Measurements from ENCODE around the gene GPR45. TPM values are rescaled to one million over a fixed set of nuclear protein-coding genes. Genes with fewer than 3 reads are reported as not detected.

GPR45 gene
- total RNA-seq, 1 donor from 2014 or later: not detected

DNA sequence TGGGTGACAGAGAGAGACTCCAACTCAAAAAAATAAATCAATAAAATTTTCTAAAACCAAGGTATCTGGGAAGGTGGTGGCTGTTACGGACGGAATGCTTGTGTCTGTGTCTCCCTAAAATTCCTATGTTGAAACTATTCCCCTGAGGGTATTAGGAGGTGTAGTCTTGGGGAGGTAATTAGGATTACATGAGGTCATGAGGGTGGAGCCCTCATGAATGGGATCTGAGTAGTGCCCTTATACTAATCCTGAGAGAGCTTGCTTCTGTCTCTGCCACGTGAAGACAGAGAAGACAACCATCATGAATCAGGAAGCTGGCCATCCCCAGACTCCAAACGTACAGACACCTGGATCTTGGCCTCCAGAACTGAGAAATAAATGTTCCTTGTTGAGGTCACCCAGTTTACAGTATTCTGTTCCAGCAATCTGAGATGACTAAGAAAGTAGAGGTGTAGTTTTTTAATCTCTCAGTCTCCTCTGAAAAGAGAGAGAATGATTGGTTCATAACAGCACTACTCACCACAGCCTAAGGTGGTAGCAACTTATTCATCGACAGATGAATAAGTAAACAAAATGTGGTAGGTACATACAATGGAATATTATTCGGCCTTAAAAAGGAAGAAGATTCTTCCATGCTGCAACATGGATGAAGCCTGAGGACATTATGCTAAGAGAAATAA is 49.6 kb downstream of the GPR45 start:
- Mint-ChIP-seq H3K27ac (no peak overlapping the region), H3K9me3 (no peaks in the 10 kb centered on the region), H3K27me3 (no peaks in the 10 kb centered on the region), H3K4me1 (ENCODE audit: unreplicated experiment) (peaks cover 27% of the 10 kb centered on the region), H3K36me3 (peaks cover 13% of the 10 kb centered on the region), H3K4me3 (no peak overlapping the region)
- no peak for DNase-seq (ENCODE audit: extremely low spot score, unreplicated experiment)
- TF ChIP-seq, protein P1, sequence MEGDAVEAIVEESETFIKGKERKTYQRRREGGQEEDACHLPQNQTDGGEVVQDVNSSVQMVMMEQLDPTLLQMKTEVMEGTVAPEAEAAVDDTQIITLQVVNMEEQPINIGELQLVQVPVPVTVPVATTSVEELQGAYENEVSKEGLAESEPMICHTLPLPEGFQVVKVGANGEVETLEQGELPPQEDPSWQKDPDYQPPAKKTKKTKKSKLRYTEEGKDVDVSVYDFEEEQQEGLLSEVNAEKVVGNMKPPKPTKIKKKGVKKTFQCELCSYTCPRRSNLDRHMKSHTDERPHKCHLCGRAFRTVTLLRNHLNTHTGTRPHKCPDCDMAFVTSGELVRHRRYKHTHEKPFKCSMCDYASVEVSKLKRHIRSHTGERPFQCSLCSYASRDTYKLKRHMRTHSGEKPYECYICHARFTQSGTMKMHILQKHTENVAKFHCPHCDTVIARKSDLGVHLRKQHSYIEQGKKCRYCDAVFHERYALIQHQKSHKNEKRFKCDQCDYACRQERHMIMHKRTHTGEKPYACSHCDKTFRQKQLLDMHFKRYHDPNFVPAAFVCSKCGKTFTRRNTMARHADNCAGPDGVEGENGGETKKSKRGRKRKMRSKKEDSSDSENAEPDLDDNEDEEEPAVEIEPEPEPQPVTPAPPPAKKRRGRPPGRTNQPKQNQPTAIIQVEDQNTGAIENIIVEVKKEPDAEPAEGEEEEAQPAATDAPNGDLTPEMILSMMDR (conservative IDR thresholded peaks at IDR 0.05): no peak

DNA sequence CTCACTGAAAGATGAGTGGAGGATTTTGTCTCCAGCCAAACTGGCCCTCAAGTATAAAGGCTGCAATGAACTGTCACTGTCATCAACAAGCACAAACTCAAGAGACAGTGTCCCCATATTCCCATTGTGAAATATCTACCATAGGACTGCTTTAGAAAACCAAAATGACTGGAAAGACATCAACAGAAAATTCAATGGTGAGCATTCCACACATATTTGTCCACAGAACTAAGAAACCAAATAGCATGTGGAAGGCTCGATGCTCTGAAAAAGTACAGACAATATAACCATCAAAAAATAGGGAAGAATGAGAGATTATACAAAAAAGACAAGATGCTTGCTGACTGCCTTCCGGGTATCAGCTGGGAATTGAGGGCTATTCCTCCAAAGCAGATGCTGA is 50.4 kb downstream of the GPR45 start:
- DNase-seq (ENCODE audit: extremely low spot score, unreplicated experiment): no peak
- Mint-ChIP-seq H3K27ac (no peak overlapping the region), H3K4me1 (ENCODE audit: unreplicated experiment) (peaks cover 32% of the 10 kb centered on the region), H3K4me3 (no peak overlapping the region), H3K27me3 (no peaks in the 10 kb centered on the region), H3K36me3 (peaks cover 15% of the 10 kb centered on the region), H3K9me3 (no peaks in the 10 kb centered on the region)
- TF ChIP-seq, protein P1 (conservative IDR thresholded peaks at IDR 0.05): no peak

Other genes with a start within 250 kb of the GPR45 start
- gene MRPS9, start 203.7 kb upstream of the GPR45 start, total RNA-seq (ENCODE audit: low replicate concordance): 29.1 and 33.6 TPM in 2 replicates
- 15.5 and 17.5 TPM in 2 replicates for gene TGFBRAP1, start 88.0 kb downstream of the GPR45 start, total RNA-seq (ENCODE audit: low replicate concordance)
- gene C2orf49, start 95.8 kb downstream of the GPR45 start, total RNA-seq (ENCODE audit: low replicate concordance): 23.5 and 25.8 TPM in 2 replicates
- gene FHL2, start 157.3 kb downstream of the GPR45 start, total RNA-seq (ENCODE audit: low replicate concordance): 19.9 and 21.9 TPM in 2 replicates

All from type B pancreatic cell (in vitro differentiated cells).